GM23338 (cell line): ENCODE results near the gene IRAK2.

Experiments used
- EZH2 ChIP-seq: fragments of 200-600 bp; sonication (generic); IDR thresholded peaks from one replicate; pipeline ENCODE4 v1.8.0; 2017; ENCODE audit warnings: antibody characterized with exemption, mild to moderate bottlenecking, low read depth; ENCODE audit not compliant: unreplicated experiment
- TF ChIP-seq, protein P1 (sequence below), 2 experiments: fragments of 200-600 bp in 1 of 2; sonication (generic) in 1 of 2; conservative IDR thresholded peaks; 2 replicates each; pipeline versions ENCODE4 v1.5.1 to v1.6.1; 2016 to 2017; ENCODE audit warnings: antibody characterized with exemption in 2 of 2, low read depth in 2 of 2, mild to moderate bottlenecking in 2 of 2, moderate library complexity in 1 of 2

DNA sequence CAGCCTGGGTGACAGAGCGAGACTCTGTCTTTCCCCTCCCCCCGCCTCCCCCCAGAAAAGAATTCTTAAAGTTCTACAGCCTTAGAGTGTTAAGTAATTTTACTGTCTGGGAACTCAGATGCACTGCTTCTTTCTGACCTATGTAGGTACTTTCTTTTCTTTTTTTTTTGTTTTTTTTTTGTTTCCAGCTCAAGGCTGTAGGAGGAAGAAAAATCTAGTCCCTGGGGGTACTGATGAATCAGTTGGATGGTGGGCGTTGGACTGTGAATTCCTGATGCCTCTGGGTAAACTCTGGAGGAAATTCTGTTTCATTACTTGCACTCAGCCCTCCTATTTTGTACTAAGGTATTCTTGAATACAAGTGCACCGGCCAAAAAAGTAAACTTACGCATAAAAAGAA, 117.2 kb downstream of the IRAK2 start:
- TF ChIP-seq, protein P1, sequence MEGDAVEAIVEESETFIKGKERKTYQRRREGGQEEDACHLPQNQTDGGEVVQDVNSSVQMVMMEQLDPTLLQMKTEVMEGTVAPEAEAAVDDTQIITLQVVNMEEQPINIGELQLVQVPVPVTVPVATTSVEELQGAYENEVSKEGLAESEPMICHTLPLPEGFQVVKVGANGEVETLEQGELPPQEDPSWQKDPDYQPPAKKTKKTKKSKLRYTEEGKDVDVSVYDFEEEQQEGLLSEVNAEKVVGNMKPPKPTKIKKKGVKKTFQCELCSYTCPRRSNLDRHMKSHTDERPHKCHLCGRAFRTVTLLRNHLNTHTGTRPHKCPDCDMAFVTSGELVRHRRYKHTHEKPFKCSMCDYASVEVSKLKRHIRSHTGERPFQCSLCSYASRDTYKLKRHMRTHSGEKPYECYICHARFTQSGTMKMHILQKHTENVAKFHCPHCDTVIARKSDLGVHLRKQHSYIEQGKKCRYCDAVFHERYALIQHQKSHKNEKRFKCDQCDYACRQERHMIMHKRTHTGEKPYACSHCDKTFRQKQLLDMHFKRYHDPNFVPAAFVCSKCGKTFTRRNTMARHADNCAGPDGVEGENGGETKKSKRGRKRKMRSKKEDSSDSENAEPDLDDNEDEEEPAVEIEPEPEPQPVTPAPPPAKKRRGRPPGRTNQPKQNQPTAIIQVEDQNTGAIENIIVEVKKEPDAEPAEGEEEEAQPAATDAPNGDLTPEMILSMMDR (conservative IDR thresholded peaks at IDR 0.05; ENCODE audit: low read depth in 2 of 2): no peak
- TF ChIP-seq EZH2: no peak
